GM11168 (cell line): ENCODE data around the gene TMEM270.
"Not testable (repeated sequence)": the region's sequence is repeated elsewhere in the genome, so short reads cannot be mapped to it uniquely, and the experiment has no call there.

ENCODE experiments used
- in situ Hi-C: fragments of 300-500 bp; cut with MboI; formaldehyde crosslinking; loops from one replicate; pipeline ENCODE4 v1.12.0; 2022; ENCODE audit warnings: low sequenced_read_pairs; ENCODE audit not compliant: unreplicated experiment

TMEM270 gene, protein sequence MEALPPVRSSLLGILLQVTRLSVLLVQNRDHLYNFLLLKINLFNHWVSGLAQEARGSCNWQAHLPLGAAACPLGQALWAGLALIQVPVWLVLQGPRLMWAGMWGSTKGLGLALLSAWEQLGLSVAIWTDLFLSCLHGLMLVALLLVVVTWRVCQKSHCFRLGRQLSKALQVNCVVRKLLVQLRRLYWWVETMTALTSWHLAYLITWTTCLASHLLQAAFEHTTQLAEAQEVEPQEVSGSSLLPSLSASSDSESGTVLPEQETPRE

DNA sequence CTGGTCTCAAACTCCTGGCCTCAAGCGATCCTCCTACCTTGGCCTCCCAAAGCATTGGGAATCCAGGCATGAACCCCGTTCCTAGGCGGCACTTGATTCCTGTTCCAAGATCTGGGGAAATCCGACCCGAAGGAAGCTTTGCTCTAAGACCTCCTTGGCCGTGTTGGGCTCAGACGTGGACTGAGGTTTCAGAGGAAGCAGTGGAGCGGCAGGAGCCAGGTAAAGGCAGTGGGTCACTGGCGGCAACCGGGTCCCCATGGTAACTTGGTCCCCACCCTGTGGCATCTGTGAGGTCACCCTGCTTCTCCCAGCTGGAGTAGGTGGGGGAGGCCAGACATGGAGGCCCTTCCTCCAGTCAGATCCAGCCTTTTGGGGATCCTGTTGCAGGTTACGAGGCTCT lies at the start of gene TMEM270:
Gene TMEM270, plus strand, starts transcription at position 301 of the 400 bp plus-strand sequence. Its CDS starts 36 bp downstream, at position 337.
- in situ Hi-C loops: loop anchor here (25.0 kb wide), 1 partner anchor 249 kb away; the partner anchor contains the start of gene MLXIPL

DNA sequence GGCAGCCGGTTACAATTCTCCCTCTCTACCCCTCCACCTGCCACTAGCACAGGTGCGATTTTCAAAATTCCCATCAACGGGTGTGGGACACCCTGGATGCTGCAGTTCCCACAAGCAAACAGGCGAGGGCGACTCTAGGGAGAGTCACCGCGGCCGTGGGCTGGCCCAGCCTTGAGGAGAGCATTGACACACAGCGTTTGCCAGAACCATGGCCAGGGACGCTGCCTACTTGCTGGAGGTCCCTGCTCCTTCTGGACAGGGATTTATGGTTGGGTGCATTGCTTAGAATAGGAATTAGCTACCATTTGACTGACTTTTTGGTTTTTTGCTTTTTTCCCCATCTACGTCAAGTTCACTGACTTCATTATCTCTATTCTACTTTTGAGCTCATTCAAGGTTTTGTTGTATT lies 49.2 kb upstream of the TMEM270 start:
- in situ Hi-C loops: no loop called here

DNA sequence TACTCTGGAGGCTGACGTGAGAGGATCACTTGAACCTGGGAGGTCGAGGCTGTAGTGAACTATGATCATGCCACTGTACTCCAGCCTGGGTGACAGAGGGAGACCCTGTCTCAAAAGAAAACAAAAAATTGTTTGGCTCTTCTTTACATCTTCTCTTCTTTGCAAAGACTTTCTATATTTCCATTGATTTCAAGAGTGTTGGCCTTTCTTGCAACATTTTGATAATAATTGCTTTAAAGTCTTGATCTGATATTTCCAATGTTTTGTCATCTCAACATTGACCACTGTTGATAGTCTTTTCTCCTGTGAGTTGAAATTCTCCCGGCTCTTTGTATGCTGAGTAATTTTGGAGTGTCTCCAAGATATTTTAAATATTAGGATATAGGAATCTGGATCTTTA lies 48.0 kb upstream of the TMEM270 start:
- in situ Hi-C loops: no loop called here

DNA sequence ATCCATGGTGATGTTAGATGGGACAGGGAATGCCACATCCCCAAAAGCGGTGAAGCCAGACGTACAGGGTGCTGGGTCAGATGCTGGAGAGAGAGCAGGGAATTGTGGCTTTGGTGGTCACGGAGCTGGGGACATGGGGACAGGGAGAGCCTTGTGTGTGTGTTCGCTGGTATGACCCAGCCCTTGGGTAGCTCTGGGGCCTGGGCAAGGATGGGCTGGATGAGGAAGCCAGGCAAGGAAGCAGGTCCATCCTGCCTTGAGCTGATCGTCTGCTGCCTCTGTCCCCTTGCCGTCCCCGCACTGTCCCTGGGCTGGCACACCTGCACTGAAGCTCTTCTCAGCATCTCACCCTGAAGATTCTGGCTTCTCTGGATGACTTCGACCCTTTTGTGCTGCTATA lies 45.5 kb upstream of the TMEM270 start:
- in situ Hi-C loops: no loop called here

DNA sequence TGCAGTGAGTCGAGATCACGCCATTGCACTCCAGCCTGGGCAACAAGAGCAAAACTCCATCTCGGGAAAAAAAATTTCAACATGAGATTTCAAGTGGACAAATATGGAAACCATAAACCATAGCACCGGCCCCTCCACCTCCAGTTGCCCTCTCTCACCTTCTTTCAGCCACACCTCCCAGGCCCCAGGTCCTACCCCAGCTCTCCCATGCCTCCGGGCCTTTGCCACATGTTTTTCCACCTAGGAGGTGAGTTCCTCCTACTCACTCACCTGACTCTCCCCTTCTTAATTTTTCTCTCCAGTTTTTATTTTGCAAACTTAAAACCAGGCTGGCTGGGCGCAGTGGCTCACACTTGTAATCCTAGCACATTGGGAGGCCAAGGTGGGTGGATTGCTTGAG lies 43.8 kb upstream of the TMEM270 start:
- in situ Hi-C loops: no loop called here

DNA sequence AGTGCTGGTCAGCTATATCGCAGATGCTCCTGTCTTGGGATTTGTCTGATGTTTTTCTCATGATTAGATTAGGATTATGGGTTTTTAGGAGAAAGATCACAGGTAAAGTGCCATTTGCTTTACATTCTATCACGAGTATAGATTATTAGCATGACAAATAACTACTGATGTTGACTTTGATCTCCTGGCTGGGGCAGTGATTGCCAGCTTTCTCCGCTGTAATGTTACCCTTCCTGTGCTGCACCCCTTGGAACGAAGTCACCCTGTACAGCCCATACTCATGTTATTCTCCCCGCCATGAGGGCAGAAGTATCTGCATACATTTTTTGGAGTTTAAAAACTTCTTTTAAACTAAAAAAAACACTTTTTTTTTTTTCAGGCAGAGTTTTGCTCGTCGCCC lies 40.9 kb upstream of the TMEM270 start:
- in situ Hi-C loops: no loop called here

DNA sequence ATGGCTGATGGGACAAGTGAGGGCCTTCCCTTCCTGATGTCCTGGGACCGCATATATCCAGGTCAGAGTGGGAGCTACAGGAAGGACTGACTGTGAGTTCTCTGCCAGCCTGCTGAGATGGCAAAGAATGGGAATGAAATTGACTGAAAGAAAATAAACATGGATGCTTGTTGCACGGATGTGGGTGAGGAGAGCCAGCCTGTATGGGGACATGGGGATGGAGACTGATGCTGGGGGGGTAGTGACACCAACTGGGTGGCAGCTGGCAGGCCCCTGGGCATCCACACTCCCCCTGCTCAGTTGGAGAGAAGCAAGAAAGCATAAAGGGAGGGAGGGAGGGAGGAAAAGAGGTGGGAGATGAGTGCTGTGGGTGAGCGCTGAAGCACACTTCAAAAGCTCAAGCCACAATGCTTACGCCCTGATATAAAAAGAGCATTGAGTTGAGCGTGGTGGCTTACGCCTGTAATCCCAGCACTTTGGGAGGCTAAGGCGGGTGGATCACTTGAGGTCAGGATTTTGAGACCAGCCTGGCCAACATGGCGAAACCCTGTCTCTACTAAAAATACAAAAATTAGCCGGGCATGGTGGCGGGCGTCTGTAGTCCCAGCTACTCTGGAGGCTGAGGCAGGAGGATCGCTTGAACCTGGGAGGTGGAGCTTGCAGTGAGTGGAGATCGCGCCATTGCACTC lies 39.2 kb upstream of the TMEM270 start:
- in situ Hi-C loops: not testable (repeated sequence)

DNA sequence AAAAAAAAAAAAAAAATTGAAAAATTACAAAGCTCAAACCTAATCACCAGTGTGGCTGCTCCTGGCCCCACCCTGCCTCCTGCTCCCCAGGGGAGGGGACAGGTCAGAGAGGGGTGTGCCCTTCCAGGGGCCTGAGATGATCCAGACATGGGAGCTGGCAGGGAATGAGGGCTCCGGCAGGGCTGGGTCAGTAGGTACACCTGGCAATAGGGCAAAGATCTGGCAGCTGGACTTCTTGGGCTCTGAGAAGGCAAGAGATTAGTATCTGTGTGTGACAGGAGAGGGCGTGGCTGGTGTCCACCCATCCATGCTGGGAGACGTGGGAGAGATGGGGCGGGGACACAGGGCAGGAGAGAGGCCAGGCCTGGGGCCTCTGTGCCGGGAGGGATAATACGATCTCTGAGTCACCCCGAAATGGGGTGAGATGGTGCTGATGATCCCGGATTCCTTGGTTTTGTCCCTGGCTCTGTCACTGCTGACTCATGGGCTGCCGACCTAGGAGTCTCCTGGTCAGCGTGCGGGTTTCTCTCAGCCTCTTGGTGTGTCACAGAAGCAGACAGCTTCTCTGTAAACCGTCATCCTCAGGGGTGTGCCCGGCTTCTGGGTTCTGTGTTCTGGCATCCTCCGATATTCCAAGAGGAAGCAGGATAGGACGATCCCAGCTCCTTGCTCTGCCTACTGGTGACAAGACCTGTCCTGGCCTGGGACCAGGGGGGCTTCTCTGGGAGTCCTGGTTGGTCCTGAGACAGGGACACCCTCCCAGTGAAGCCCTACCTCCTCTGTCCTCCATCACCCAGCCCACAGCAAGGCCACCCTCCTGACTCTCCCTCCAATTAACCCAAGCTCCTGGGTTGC lies 38.4 kb upstream of the TMEM270 start:
- in situ Hi-C loops: no loop called here

DNA sequence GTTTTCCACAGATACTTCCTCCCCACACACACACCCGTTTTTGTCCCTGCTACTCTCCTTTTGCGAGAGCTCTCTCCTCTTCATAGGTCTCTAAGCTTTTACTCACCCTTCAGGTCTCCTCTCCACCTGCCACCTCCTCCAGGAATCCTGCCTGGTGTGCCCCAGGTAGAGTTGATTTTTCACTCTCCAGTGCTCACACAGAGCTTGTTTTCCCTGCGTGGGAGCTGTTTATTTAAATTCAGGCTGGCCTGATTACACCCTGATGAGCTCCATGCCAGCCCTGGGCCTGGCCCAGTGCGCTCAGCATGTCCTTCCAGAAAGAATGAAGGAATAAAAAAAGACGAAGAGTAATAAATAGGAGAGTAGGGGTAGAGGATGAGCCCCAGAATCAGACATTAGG lies 37.7 kb upstream of the TMEM270 start:
- in situ Hi-C loops: no loop called here

DNA sequence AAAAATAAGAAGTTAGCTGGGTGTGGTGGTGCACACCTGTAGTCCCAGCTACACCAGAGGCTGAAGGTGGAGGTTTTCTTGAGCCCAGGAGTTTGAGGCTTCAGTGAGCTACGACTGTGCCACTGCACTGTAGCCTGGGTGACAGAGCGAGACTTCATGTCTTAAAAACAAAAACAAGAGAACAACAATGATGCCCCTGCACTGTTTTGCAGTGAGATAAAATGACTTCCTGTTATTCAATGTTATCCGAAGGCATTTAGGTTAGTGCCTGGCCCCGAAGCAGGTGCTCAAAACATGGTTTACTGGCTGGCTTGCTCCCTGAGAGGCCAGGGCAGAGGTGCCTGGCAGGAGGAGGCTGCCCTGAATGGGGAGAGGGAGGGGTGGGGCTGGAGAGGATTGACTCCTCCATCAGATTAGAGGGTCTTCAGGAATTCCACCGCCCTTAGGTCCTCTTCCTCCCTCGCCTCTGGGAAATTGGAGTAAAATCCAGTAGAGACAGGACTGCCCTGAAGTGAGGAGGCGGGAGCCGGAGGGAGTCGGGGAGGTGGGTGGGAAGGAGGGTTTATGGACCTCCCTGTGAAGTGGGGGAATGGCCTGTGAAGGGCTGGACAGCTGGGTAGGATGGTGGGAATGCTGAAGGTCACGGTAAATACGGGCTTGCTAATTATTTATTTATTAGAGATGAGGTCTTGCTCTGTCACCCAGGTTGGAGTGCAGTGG lies 36.9 kb upstream of the TMEM270 start:
- in situ Hi-C loops: no loop called here

DNA sequence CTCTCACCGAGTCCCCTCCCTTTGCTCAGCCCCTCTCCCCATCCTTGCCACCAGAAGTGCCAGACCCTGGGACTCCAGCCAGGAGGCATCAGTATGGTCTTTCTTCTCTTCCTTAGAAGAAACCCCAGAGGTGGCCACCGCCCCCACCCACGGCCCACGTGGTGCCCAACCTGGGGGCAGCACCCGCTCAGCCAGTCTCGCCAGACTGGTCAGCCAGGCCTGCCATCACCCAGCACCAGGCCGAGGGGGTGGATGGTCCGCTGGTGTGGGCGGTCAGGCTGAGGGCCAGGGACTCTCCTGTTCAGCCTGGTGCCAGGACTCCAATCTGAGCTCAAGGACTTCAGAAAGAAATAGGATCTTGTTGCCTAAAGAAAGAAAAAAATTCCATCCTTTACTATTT lies 36.0 kb upstream of the TMEM270 start:
- in situ Hi-C loops: no loop called here

DNA sequence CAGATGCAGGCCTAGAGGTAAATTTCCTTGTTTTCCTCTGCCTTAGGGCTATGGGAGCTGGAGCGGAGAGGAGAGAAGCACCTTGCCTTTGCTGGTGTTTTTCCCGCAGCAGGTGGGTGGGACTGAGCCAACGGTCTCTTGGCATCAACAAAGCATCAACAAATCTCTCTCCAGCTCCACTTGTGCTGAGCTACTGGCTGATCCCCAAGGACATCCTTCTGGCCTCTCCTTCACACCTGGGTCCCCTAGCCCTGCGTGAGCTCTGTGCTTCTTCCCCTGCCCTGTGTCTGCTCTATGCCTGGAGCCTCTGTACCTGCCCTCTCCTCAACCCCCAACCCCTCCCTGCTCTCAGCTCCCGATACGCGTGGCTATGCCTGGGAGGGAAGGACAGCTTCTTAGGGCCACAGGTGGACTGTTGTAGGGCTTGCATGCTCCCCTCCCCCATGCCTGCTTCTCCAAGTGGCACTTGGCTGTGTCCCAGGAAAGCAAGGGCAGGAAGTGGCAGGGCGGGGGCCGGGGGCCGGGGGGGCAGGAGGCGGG lies 33.3 kb upstream of the TMEM270 start:
- in situ Hi-C loops: no loop called here

DNA sequence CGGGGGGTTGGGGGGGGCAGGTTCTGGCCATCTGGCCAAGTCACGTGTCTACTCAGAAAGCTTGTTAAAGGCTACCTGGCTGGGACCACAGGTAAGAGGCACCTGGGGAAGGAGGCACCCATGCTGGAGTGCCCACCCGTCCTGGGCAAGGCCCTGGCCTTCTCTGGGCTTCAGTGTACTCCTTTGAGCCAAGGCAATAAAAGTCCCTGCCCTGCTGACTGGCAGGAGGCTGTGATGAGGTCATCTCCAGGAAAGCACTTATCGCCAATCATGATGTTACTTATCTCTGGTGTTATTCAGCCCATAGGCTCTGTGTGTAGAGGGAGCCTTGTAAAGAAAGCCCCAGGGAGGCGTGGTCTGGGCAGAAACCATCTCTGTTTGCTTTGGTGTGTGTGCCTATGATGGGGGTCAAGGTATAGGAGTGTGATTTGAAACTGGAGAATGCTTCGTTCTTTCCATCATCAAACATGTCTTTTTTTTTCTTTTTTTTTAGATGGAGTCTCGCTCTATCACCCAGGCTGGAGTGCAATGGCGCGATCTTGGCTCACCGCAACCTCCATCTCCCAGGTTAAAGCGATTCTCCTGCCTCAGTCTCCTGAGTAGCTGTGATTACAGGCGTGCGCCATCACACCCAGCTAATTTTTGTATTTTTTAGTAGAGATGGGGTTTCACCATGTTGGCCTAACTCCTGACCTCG lies 32.7 kb upstream of the TMEM270 start:
- in situ Hi-C loops: no loop called here

DNA sequence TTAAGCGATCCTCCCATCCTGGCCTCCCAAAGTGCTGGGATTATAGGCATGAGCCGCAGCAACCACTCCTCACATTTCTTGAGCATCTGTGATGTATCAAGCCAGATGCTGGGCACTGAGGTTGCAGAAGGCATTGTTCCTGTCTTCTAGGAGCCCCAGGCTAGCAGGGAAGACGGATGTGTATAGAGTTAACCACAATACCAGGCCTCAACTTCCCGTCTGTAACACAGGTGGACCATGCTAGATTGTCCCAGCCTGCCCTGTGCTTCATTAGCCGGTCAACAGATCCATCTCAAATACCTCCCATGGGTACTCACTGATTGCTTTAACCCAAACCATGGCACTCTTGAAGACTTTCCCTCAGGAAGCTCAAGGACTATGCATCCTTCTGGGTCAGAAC lies 32.0 kb upstream of the TMEM270 start:
- in situ Hi-C loops: no loop called here

DNA sequence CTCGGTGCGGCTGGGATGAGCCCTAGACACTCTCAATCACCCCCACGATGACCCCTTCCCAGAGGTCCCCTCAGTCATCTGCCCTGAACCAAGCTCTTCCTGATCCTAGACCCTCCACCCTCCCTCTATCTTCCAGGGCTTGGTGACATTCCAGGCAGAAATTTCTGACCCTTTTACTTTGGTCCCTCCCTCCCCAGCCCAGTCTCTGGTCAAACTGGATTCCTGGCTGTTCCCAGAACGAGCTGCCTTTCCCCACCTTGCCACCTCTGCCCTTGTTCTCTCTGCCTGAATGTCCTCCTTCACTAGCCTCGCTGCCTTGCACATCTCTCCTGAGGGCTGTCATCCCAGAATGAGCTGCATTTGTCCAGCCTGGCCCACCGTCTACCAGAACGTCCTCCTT lies 31.5 kb upstream of the TMEM270 start:
- in situ Hi-C loops: no loop called here

DNA sequence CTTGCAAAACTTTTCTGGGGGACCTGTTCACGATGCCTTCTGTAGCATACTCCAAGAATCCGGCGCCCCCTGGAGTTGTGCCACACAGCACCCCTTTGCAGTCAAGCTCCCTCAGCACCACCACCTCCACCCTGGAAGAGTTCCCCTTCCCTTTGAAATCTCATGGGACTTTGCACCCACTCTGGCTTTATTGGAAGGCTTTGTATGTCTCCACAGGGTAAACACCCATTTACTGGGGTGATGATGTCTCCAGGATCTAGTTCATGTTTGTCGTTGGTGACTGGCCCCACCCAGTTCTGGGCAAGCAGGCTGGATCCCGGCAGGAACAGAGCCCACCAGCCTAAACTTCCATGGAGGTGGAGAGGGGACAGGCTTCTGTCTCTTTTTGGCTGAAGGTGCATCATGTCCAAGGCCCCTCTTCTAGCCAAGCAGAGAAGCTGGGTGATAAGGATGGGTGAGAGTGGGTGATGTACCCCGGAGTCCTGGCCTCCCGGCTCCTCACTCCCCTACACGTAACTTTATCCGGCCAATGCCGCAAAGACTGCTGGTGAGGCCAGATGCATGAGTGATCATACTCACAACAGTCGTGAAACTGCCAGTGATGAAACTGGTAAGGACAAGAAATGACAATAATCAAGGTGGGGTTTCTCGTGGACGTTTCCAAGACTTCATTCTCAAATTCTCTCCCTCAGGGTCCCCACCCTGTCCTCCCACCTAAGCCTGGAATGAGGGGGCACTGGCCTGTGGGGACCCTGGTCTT lies 30.9 kb upstream of the TMEM270 start:
- in situ Hi-C loops: no loop called here

DNA sequence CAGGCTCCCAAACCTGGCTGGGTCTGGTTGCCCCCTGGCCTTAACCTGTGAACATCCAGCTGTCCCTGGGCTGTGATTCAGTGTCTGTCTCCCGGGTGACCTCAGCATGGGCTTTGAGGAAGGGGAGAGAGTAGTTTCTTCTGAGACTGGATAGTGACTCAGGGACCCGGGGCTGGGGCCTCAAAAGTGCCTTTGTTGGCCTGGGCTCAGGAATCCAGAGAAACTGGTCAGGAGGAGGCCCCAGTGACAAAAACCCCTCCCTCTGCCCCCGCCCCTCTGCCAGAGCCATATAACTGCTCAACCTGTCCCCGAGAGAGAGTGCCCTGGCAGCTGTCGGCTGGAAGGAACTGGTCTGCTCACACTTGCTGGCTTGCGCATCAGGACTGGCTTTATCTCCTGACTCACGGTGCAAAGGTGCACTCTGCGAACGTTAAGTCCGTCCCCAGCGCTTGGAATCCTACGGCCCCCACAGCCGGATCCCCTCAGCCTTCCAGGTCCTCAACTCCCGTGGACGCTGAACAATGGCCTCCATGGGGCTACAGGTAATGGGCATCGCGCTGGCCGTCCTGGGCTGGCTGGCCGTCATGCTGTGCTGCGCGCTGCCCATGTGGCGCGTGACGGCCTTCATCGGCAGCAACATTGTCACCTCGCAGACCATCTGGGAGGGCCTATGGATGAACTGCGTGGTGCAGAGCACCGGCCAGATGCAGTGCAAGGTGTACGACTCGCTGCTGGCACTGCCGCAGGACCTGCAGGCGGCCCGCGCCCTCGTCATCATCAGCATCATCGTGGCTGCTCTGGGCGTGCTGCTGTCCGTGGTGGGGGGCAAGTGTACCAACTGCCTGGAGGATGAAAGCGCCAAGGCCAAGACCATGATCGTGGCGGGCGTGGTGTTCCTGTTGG lies 30.0 kb upstream of the TMEM270 start, which contains the start of gene CLDN4:
Gene CLDN4, plus strand, starts transcription at position 316 of the 903 bp plus-strand sequence. Its CDS starts 206 bp downstream, at position 522.
- in situ Hi-C loops: no loop called here

DNA sequence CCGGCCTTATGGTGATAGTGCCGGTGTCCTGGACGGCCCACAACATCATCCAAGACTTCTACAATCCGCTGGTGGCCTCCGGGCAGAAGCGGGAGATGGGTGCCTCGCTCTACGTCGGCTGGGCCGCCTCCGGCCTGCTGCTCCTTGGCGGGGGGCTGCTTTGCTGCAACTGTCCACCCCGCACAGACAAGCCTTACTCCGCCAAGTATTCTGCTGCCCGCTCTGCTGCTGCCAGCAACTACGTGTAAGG lies 29.4 kb upstream of the TMEM270 start:
- in situ Hi-C loops: no loop called here
